Neural crest cell (in vitro differentiated cells): ENCODE measurements around the gene RALGAPB. TPM values are rescaled to one million over a fixed set of nuclear protein-coding genes. Genes with fewer than 3 reads are reported as not detected.

Experiments used
- DNase-seq: peaks from one replicate; pipeline ENCODE4 v3.0.0; 2021; ENCODE audit warnings: low read depth, mixed read lengths, low spot score
- H3K27ac Mint-ChIP-seq: one replicate; pipeline ENCODE4 v1.8.0; 2021; ENCODE audit warnings: mild to moderate bottlenecking, mixed read lengths; ENCODE audit not compliant: unreplicated experiment
- H3K27me3 Mint-ChIP-seq: 2 replicates; pipeline ENCODE4 v1.8.0; 2021; ENCODE audit warnings: low read depth, mild to moderate bottlenecking, mixed read lengths
- H3K36me3 Mint-ChIP-seq: 2 replicates; pipeline ENCODE4 v1.8.0; 2021; ENCODE audit warnings: low read depth, mild to moderate bottlenecking, mixed read lengths
- H3K4me1 Mint-ChIP-seq: 2 replicates; pipeline ENCODE4 v1.8.0; 2021; ENCODE audit warnings: mixed read lengths
- H3K4me3 Mint-ChIP-seq: one replicate; pipeline ENCODE4 v1.8.0; 2021; ENCODE audit warnings: mild to moderate bottlenecking, mixed read lengths
- H3K9me3 Mint-ChIP-seq: 2 replicates; pipeline ENCODE4 v1.8.0; 2021; ENCODE audit warnings: mixed read lengths
- CTCF ChIP-seq: fragments of 200-600 bp; sonication (generic); conservative IDR thresholded peaks from 2 replicates; pipeline ENCODE4 v1.5.0; 2021; ENCODE audit warnings: antibody characterized with exemption, mild to moderate bottlenecking
- total RNA-seq: library from RNA; stranded (reverse); gene quantifications from 2 replicates; pipeline ENCODE4 v1.2.1, GENCODE V29; 2021

Gene RALGAPB
- total RNA-seq, 1 donor from 2014 or later = 34.7 TPM

DNA sequence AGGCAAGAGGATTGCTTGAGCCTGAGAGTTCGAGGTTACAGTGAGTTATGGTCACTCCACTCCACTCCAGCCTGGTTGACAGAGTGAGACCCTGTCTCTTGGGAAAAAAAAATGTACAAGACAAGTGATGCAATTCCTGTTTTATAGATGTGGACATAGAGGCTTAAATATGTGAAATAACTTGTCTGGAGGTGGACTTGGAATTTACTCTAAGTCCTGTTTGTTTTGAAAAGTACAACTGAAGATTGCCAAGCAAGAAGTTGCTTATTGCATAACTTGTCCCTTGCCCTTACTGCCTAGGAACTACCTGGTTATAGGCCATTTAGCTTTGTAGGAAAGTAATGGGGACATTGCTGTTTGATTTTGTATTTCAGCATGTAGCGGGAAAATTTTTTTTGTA lies 82.3 kb downstream of the RALGAPB start:
- no peak overlapping the region for H3K4me3 Mint-ChIP-seq
- H3K27ac Mint-ChIP-seq = no peak overlapping the region
- no peaks in the 10 kb centered on the region for H3K9me3 Mint-ChIP-seq
- peaks cover 5% of the 10 kb centered on the region for H3K4me1 Mint-ChIP-seq
- no peak for TF ChIP-seq CTCF
- peaks cover 20% of the 10 kb centered on the region for H3K36me3 Mint-ChIP-seq
- H3K27me3 Mint-ChIP-seq = no peaks in the 10 kb centered on the region
- DNase-seq = no peak

GRCh38 chr20:38555395-38555794 lies 82.8 kb downstream of the RALGAPB start:
- H3K36me3 Mint-ChIP-seq = peaks cover 21% of the 10 kb centered on the region
- no peak overlapping the region for H3K27ac Mint-ChIP-seq
- TF ChIP-seq CTCF = no peak
- H3K4me1 Mint-ChIP-seq = peaks cover 3% of the 10 kb centered on the region
- H3K4me3 Mint-ChIP-seq = no peak overlapping the region
- DNase-seq = no peak
- no peaks in the 10 kb centered on the region for H3K9me3 Mint-ChIP-seq
- H3K27me3 Mint-ChIP-seq = no peaks in the 10 kb centered on the region

DNA sequence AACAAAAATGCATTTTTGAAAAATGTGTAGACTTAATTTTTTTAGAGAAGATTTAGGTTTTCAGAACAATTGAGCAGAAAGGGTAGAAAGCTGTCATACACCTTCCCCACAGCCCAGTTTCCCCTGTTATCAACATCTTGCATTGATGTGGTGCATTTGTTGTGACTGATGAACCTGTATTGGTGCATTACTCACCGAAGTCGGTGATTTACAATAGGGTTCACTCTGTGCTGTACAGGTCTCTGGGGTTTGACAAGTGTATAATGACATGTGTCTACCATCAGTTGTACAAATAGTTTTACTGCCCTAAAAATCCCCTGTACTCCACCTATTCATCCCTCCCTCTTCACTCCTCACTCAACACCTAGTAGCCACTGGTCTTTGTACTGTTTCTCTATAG lies 84.5 kb downstream of the RALGAPB start:
- DNase-seq = no peak
- Mint-ChIP-seq H3K9me3 (no peaks in the 10 kb centered on the region), H3K4me1 (no peaks in the 10 kb centered on the region), H3K27me3 (no peaks in the 10 kb centered on the region), H3K4me3 (no peak overlapping the region), H3K27ac (no peak overlapping the region), H3K36me3 (peaks cover 18% of the 10 kb centered on the region)
- TF ChIP-seq CTCF = no peak

GRCh38 chr20:38558596-38559360 lies 86.1 kb downstream of the RALGAPB start:
- TF ChIP-seq CTCF = no peak
- no peak for DNase-seq
- H3K36me3 Mint-ChIP-seq = peaks cover 18% of the 10 kb centered on the region
- no peak overlapping the region for H3K4me3 Mint-ChIP-seq
- no peak overlapping the region for H3K27ac Mint-ChIP-seq
- no peaks in the 10 kb centered on the region for H3K9me3 Mint-ChIP-seq
- no peaks in the 10 kb centered on the region for H3K27me3 Mint-ChIP-seq
- H3K4me1 Mint-ChIP-seq = no peaks in the 10 kb centered on the region

DNA sequence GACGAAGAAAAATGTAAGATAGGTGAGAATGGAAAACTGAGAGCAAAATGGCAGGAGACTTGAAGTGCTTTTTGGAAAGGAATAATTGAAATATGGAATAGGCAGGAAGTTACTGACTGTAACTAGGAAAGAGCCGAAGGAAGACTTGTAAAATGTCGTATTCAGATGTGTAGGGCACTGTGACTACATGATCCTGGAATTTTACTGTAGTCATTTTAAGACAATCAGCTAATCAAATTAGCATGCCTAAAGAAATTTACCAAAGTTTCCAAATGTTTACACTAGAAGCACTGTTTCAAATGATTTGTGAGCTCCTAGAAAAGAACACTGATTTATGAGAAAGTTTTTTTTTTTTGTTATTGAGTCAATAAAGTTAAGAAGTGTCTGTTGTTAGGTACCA lies 87.1 kb downstream of the RALGAPB start:
- no peaks in the 10 kb centered on the region for H3K27me3 Mint-ChIP-seq
- TF ChIP-seq CTCF = no peak
- no peaks in the 10 kb centered on the region for H3K9me3 Mint-ChIP-seq
- peaks cover 16% of the 10 kb centered on the region for H3K36me3 Mint-ChIP-seq
- H3K4me1 Mint-ChIP-seq = no peaks in the 10 kb centered on the region
- DNase-seq = no peak
- H3K27ac Mint-ChIP-seq = no peak overlapping the region
- H3K4me3 Mint-ChIP-seq = no peak overlapping the region
